Gastrocnemius medialis (tissue), 4 donors: ENCODE results near the gene SPRY4. TPM values are rescaled to one million over a fixed set of nuclear protein-coding genes. Genes with fewer than 3 reads are reported as not detected.
"Not testable (repeated sequence)": the region's sequence is repeated elsewhere in the genome, so short reads cannot be mapped to it uniquely, and the experiment has no call there.

Source experiments
- ATAC-seq, 2 donors: fragments of 150-250 bp; one replicate each; pipeline ENCODE4 v1.9.1; 2016
- DNase-seq, 2 donors: peaks; one replicate each; pipeline ENCODE4 v3.0.0-alpha.2; 2019
- H3K27ac ChIP-seq, 4 donors: fragments of 200-600 bp; sonication (generic); 1 replicate in 1 of 4; 2 replicates in 3 of 4; pipeline ENCODE4 v1.5.1; 2016 to 2018; ENCODE audit warnings: mild to moderate bottlenecking in 2 of 4, moderate library complexity in 1 of 4
- H3K27me3 ChIP-seq, 3 donors: fragments of 200-600 bp; sonication (generic) in 2 of 3; 1 replicate in 1 of 3; 2 replicates in 2 of 3; pipeline versions ENCODE4 v1.5.1 to v1.6.0; 2016 to 2019; ENCODE audit warnings: mild to moderate bottlenecking in 1 of 3, moderate library complexity in 1 of 3
- H3K36me3 ChIP-seq, 2 donors: fragments of 200-600 bp; sonication (generic) in 1 of 2; one replicate each; pipeline ENCODE4 v1.5.1; 2017 to 2018
- H3K4me1 ChIP-seq, 2 donors: fragments of 200-600 bp; sonication (generic) in 1 of 2; one replicate each; pipeline ENCODE4 v1.5.1; 2016 to 2017; ENCODE audit warnings: mild to moderate bottlenecking in 2 of 2
- H3K4me3 ChIP-seq, 4 donors: fragments of 200-600 bp; sonication (generic) in 3 of 4; 1 replicate in 1 of 4; 2 replicates in 3 of 4; pipeline ENCODE4 v1.5.1; 2016 to 2019; ENCODE audit warnings: mild to moderate bottlenecking in 2 of 4
- H3K9me3 ChIP-seq, 3 donors: fragments of 200-600 bp; sonication (generic) in 2 of 3; 1 replicate in 1 of 3; 2 replicates in 2 of 3; pipeline ENCODE4 v1.5.1; 2016 to 2019
- CTCF ChIP-seq, 5 experiments: fragments of 450-650 bp in 3 of 5; fragments of 200-600 bp in 2 of 5; sonication (generic) in 2 of 5; IDR thresholded peaks in 4 of 5; conservative IDR thresholded peaks in 1 of 5; 1 replicate in 4 of 5; 2 replicates in 1 of 5; pipeline ENCODE4 v1.5.1; 2016 to 2019; ENCODE audit warnings: antibody characterized with exemption in 5 of 5, mild to moderate bottlenecking in 3 of 5, moderate library complexity in 3 of 5
- POLR2A ChIP-seq, 2 donors: fragments of 450-650 bp; IDR thresholded peaks; one replicate each; pipeline ENCODE4 v1.6.1; 2017; ENCODE audit warnings: antibody characterized with exemption in 2 of 2, mild to moderate bottlenecking in 2 of 2, moderate library complexity in 2 of 2
- in situ Hi-C, 4 donors: fragments of 200-750 bp; cut with MboI; loops; one replicate each; pipeline versions ENCODE4 v1.15.0 to v1.8.0; 2017; ENCODE audit warnings: low sequenced_read_pairs in 4 of 4
- intact Hi-C: fragments of 100-400 bp; cut with DNase I; formaldehyde crosslinking; loops from one replicate; pipeline ENCODE4 v1.15.1; 2023; ENCODE audit warnings: low total_unique reads
- total RNA-seq, 4 donors: library from RNA; depleted of rRNA; stranded (reverse); fragments of >200 nt; gene quantifications; one replicate each; pipeline versions ENCODE4 v1.1.0 to v1.2.3, GENCODE V29; 2016

Gene SPRY4
- total RNA-seq, 4 donors from 2014 or later = 4.3 to 6.9 (median 5.9) TPM

GRCh38 chr5:142363619-142363963 lies 38.8 kb upstream of the SPRY4 start:
- ATAC-seq (no peak), DNase-seq (no peak)
- peak overlapping the region; percentile 66 to 80 (median 71) for H3K27ac ChIP-seq
- TF ChIP-seq CTCF (IDR thresholded peaks at IDR 0.05 in 4 of 5, conservative IDR thresholded peaks at IDR 0.05 in 1 of 5) = no peak
- no peak for TF ChIP-seq POLR2A (IDR thresholded peaks at IDR 0.05)
- intact Hi-C loops (no loop called here), in situ Hi-C loops (no loop called here)
- H3K27me3 ChIP-seq = peaks cover under 1 to 9% (median 7%) of the 10 kb centered on the region in 3 donors
- no peaks in the 10 kb centered on the region for H3K36me3 ChIP-seq
- peaks cover 8 to 11% of the 10 kb centered on the region in 2 donors for H3K4me1 ChIP-seq
- H3K4me3 ChIP-seq = no peak overlapping the region
- no peaks in the 10 kb centered on the region for H3K9me3 ChIP-seq

DNA sequence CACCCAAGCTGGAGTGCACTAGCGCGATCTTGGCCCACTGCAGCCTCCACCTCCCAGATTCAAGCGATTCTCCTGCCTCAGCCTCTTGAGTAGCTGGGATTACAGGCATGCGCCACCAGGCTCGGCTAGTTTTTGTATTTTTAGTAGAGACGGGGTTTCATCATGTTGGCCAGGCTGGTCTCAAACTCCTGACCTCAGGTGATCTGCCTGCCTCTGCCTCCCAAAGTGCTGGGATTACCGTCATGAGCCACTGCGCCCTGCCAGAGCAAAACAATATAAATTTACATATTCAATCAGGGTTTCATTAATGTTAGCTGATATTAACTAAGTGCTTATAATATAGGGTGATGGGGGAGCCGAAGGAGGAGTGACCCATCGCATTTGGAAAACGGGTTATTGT lies 37.4 kb upstream of the SPRY4 start:
- intact Hi-C loops, H3K36me3 ChIP-seq, in situ Hi-C loops, ATAC-seq, DNase-seq, H3K9me3 ChIP-seq, H3K4me3 ChIP-seq: not testable (repeated sequence)
- H3K4me1 ChIP-seq = peaks cover 19 to 21% of the 10 kb centered on the region in 2 donors
- H3K27me3 ChIP-seq = peaks cover 4 to 12% (median 9%) of the 10 kb centered on the region in 3 donors
- H3K27ac ChIP-seq = peak overlapping the region; percentile 69 to 80 (median 71)

GRCh38 chr5:142360607-142361120 lies 35.8 kb upstream of the SPRY4 start:
- in situ Hi-C loops = no loop called here
- Histone ChIP-seq H3K27ac (no peak overlapping the region), H3K4me1 (peaks cover 21 to 23% of the 10 kb centered on the region in 2 donors), H3K9me3 (no peaks in the 10 kb centered on the region), H3K4me3 (no peak overlapping the region), H3K36me3 (no peaks in the 10 kb centered on the region), H3K27me3 (peaks cover 4 to 23% (median 21%) of the 10 kb centered on the region in 3 donors)
- no peak for ATAC-seq
- TF ChIP-seq POLR2A (IDR thresholded peaks at IDR 0.05) = no peak
- TF ChIP-seq CTCF (IDR thresholded peaks at IDR 0.05 in 4 of 5, conservative IDR thresholded peaks at IDR 0.05 in 1 of 5) = no peak
- intact Hi-C loops = no loop called here
- no peak for DNase-seq

GRCh38 chr5:142360051-142360498 lies 35.3 kb upstream of the SPRY4 start:
- no peak for ATAC-seq
- Histone ChIP-seq H3K9me3 (no peaks in the 10 kb centered on the region), H3K27ac (no peak overlapping the region), H3K4me3 (no peak overlapping the region), H3K4me1 (peaks cover 21 to 23% of the 10 kb centered on the region in 2 donors), H3K27me3 (peaks cover 4 to 25% (median 23%) of the 10 kb centered on the region in 3 donors), H3K36me3 (no peaks in the 10 kb centered on the region)
- no peak for DNase-seq
- intact Hi-C loops = no loop called here
- TF ChIP-seq CTCF (IDR thresholded peaks at IDR 0.05 in 4 of 5, conservative IDR thresholded peaks at IDR 0.05 in 1 of 5) = no peak
- no peak for TF ChIP-seq POLR2A (IDR thresholded peaks at IDR 0.05)
- in situ Hi-C loops = no loop called here

- no peak for DNase-seq
- H3K4me1 ChIP-seq = peaks cover 18 to 21% of the 10 kb centered on the region in 2 donors
- no peaks in the 10 kb centered on the region for H3K36me3 ChIP-seq
- H3K9me3 ChIP-seq = no peaks in the 10 kb centered on the region
- H3K4me3 ChIP-seq = no peak overlapping the region
- peak overlapping the region in 1 of 4 donors; percentile 86 for H3K27ac ChIP-seq
- in situ Hi-C loops (no loop called here), intact Hi-C loops (loop anchor here (5.0 kb wide), 1 partner anchor 184 kb away; no protein-coding TSS in a partner anchor)
- H3K27me3 ChIP-seq = peaks cover 4 to 25% (median 23%) of the 10 kb centered on the region in 3 donors
- no peak for TF ChIP-seq POLR2A (IDR thresholded peaks at IDR 0.05)
- no peak for TF ChIP-seq CTCF (IDR thresholded peaks at IDR 0.05 in 4 of 5, conservative IDR thresholded peaks at IDR 0.05 in 1 of 5)
- no peak for ATAC-seq
Measured at GRCh38 chr5:142358648-142359047, 33.8 kb upstream of the SPRY4 start.
